Activated CD4-positive, alpha-beta T cell treated with anti-CD3 and anti-CD28 coated beads, Interleukin-2, amount 50 U/mL, for 48 hours (primary cell): ENCODE results near the gene RBM25.
A peak's percentile ranks its signal among the peaks of the same experiment; 100 is the strongest.
"Not testable (repeated sequence)": the region's sequence is repeated elsewhere in the genome, so short reads cannot be mapped to it uniquely, and the experiment has no call there.

Source experiments
- DNase-seq, 2 experiments: peaks; one replicate each; pipeline ENCODE4 v3.0.0-alpha.2; 2020

Gene RBM25

GRCh38 chr14:73105050-73105449, 46.7 kb downstream of the RBM25 start:
- no peak for DNase-seq

GRCh38 chr14:73105727-73106126, 47.4 kb downstream of the RBM25 start:
- no peak for DNase-seq

- DNase-seq: no peak
Observed at GRCh38 chr14:73116079-73116665, 57.8 kb downstream of the RBM25 start.

- DNase-seq: no peak
Observed at GRCh38 chr14:73124180-73124894, 66.0 kb downstream of the RBM25 start.

GRCh38 chr14:73125169-73125588, 66.8 kb downstream of the RBM25 start:
- no peak for DNase-seq

GRCh38 chr14:73125746-73126145, 67.4 kb downstream of the RBM25 start:
- DNase-seq: no peak

- DNase-seq: no peak
Observed at GRCh38 chr14:73133795-73134194, 75.5 kb downstream of the RBM25 start.

- no peak for DNase-seq
Observed at GRCh38 chr14:73136085-73136386, 77.7 kb downstream of the RBM25 start.

- peak; percentile 99 for DNase-seq
Observed at GRCh38 chr14:73136387-73137225, 78.3 kb downstream of the RBM25 start, which contains the start of gene PSEN1. Gene PSEN1 (plus strand): TSS chr14:73136507. CDS start chr14:73148020, 11,513 bp downstream.

- no peak for DNase-seq
Observed at GRCh38 chr14:73140811-73141323, 82.5 kb downstream of the RBM25 start.

GRCh38 chr14:73142216-73142615, 83.9 kb downstream of the RBM25 start:
- DNase-seq: no peak

- no peak for DNase-seq
Observed at GRCh38 chr14:73143003-73143402, 84.7 kb downstream of the RBM25 start.

GRCh38 chr14:73143617-73144016, 85.3 kb downstream of the RBM25 start:
- no peak for DNase-seq

- no peak for DNase-seq
Observed at GRCh38 chr14:73145371-73145770, 87.0 kb downstream of the RBM25 start.

- no peak for DNase-seq
Observed at GRCh38 chr14:73146111-73146510, 87.8 kb downstream of the RBM25 start.

GRCh38 chr14:73149753-73150152, 91.4 kb downstream of the RBM25 start:
- no peak for DNase-seq

GRCh38 chr14:73153272-73153671, 94.9 kb downstream of the RBM25 start:
- no peak for DNase-seq

GRCh38 chr14:73162251-73162650, 103.9 kb downstream of the RBM25 start:
- DNase-seq: no peak

- no peak for DNase-seq
Observed at GRCh38 chr14:73166399-73166798, 108.1 kb downstream of the RBM25 start.

- DNase-seq: no peak
Observed at GRCh38 chr14:73167727-73168126, 109.4 kb downstream of the RBM25 start.

GRCh38 chr14:73168274-73168673, 109.9 kb downstream of the RBM25 start:
- no peak for DNase-seq

- no peak for DNase-seq
Observed at GRCh38 chr14:73168691-73169090, 110.4 kb downstream of the RBM25 start.

GRCh38 chr14:73169855-73170254, 111.5 kb downstream of the RBM25 start:
- DNase-seq: not testable (repeated sequence)

- no peak for DNase-seq
Observed at GRCh38 chr14:73170686-73171085, 112.4 kb downstream of the RBM25 start.
